C4-2B (cell line): Measurements from ENCODE around the gene GFPT2.

Experiments
- H3K27ac ChIP-seq: fragments of 450-650 bp; 2 replicates; pipeline ENCODE4 v1.5.1; 2017
- CTCF ChIP-seq: fragments of 450-650 bp; conservative IDR thresholded peaks from 2 replicates; pipeline ENCODE4 v1.5.1; 2017; ENCODE audit warnings: mild to moderate bottlenecking
- ZFX ChIP-seq: fragments of 450-650 bp; IDR thresholded peaks from 2 replicates; pipeline ENCODE4 v1.6.1; 2017

GFPT2 gene

GRCh38 chr5:180294913-180295555, 58.1 kb downstream of the GFPT2 start:
- no peak overlapping the region for H3K27ac ChIP-seq

GRCh38 chr5:180294411-180294810, 58.7 kb downstream of the GFPT2 start:
- TF ChIP-seq CTCF (no peak), ZFX (no peak)
- no peak overlapping the region for H3K27ac ChIP-seq

More at GRCh38 chr5:180294913-180295555, 58.1 kb downstream of the GFPT2 start:
- no peak for TF ChIP-seq ZFX
- TF ChIP-seq CTCF, result no peak

- TF ChIP-seq ZFX, result peak; percentile 76
- no peak for TF ChIP-seq CTCF
- peak within 1 kb of the TSS; percentile 93 for H3K27ac ChIP-seq
These were observed 60.9 kb downstream of the GFPT2 start, which contains the start of gene MAPK9 for GRCh38 chr5:180291943-180292831. Gene MAPK9 (minus strand): TSS chr5:180292083. CDS start chr5:180280561, 11,522 bp downstream.

GRCh38 chr5:180291234-180291940, 61.7 kb downstream of the GFPT2 start:
- peak overlapping the region; percentile 93 for H3K27ac ChIP-seq
- TF ChIP-seq ZFX (peak; percentile 84), CTCF (peak; percentile 58)

- no peak for TF ChIP-seq CTCF
- no peak for TF ChIP-seq ZFX
- H3K27ac ChIP-seq, result peak overlapping the region; percentile 93
These were observed 62.4 kb downstream of the GFPT2 start for GRCh38 chr5:180290568-180291233.

GRCh38 chr5:180289966-180290365, 63.2 kb downstream of the GFPT2 start:
- H3K27ac ChIP-seq, result peak overlapping the region; percentile 68
- TF ChIP-seq ZFX, result no peak
- TF ChIP-seq CTCF, result no peak
